ENCODE data around the gene PRKG2.

PRKG2 gene, protein sequence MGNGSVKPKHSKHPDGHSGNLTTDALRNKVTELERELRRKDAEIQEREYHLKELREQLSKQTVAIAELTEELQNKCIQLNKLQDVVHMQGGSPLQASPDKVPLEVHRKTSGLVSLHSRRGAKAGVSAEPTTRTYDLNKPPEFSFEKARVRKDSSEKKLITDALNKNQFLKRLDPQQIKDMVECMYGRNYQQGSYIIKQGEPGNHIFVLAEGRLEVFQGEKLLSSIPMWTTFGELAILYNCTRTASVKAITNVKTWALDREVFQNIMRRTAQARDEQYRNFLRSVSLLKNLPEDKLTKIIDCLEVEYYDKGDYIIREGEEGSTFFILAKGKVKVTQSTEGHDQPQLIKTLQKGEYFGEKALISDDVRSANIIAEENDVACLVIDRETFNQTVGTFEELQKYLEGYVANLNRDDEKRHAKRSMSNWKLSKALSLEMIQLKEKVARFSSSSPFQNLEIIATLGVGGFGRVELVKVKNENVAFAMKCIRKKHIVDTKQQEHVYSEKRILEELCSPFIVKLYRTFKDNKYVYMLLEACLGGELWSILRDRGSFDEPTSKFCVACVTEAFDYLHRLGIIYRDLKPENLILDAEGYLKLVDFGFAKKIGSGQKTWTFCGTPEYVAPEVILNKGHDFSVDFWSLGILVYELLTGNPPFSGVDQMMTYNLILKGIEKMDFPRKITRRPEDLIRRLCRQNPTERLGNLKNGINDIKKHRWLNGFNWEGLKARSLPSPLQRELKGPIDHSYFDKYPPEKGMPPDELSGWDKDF

DNA sequence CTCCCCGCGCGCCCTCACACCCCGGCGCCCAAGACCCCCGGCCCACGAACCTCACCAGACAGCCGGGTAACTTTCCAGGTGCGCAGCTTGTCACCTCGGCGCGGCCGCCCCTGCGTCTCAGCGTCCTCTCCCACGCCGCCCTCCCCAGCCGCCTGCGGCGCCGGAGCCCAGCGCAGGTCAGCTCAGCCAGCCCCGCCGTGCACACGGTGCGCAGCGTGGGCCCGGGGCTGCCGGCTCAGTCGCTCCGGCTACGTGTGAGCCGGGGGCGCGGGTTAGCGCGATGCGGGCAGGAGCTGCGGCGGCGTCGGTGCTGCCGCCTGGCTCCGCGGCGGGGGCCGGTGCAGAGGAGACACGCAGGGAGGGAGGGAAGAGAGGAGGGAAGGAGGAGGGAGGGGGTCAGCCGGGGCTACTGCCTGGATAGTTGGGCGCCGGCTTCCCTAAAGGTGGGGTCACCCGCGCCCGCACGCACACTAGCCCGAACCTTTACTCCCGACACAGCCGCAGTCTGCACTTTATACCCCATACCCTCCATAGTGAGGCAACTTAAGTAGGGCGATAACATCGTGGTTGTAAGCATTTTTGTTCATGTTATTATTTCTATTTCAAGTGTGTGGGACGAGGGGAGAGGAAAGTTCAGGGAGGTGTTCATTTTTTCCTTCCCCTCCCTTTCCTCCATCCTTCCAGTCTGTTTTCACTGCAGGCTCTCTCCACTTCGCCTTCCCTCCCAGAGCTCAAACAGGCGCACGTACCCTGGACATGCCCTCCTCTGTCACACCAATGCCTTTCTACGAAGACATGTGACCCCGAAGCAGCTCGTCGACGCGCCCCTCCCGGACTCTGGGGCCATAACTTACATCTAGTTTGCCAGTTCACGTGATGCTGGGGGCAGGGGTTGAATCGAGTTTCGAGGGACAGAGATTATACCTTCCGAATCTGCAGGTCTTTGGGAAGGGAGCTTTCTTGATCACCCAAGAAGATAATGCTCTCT lies at the start of gene PRKG2:
Gene PRKG2, minus strand, starts transcription at position 342 of the 988 bp plus-strand sequence. CDS start 10,175 bp downstream, outside the sequence.
- no peak for DNase-seq
- TF ChIP-seq POLR2A (IDR thresholded peaks at IDR 0.05; ENCODE audit: low read length) (no peak), GATA1 (IDR thresholded peaks at IDR 0.05; ENCODE audit: low read depth, low read length) (no peak)

DNA sequence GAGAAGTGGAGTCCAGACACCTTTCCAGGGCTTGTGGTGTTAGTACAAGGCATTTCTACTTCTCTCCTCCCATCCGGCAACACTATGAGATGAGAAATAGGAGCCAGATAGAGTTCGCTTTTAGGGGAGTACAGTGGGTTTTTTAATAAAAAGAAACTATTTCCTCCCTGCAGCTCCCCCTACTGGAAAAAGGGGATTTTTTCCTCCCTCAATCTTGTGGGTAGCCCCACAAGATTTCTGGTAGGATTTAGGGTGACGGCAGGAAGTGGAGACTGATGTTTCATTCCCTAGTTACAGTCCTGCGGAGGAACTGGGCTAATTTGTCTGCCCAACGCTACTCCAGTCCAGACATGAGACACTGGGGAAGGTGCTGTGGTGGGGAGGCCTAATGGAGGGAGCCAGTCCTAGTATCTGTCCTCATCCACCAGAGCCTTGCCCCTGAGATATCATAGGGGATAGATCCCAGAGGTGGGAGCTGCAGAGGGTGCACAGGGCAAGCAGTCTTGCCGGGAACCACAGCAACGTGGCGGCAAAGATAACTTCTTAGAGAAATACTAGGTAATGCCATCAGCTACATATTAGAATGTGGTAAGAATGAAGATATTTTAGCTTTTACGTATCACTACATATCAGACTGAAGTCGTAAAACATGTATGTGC lies 45.5 kb upstream of the PRKG2 start:
- no peak for TF ChIP-seq POLR2A (IDR thresholded peaks at IDR 0.05; ENCODE audit: low read length)
- no peak for TF ChIP-seq GATA1 (IDR thresholded peaks at IDR 0.05; ENCODE audit: low read depth, low read length)
- DNase-seq, result peak in 1 of 2 experiments; percentile 9

DNA sequence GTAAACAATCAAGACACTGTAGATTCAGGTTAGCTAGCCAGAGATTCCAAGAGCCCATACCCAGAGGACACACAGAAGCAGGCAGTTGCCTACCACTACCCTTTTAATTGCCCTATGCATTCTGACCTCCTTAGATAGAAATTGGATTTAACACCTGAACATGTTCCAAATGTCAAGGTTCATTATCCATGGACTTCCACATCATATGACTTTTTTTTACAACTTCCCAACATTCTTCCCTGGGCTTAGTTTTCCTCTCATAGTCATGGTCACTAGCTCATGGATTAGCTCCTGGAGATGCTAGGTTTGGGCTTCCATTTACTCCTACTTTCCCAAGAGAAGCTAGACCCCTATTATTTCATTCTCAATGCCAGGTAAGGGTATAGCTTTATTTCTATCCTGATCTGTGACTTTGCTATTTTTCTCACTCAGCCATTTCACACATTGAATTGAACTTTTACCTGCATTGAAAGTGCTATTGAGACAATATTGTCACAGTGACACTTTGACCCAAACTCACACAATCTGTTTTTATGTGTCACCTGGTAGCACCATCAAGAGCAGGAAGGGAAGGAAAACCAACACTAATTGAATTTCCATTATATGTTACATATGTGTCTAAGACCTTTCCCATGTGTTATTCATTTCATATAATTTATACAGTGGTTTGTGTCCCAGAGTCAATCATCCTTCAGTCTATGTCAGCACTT lies 44.0 kb upstream of the PRKG2 start:
- no peak for TF ChIP-seq GATA1 (IDR thresholded peaks at IDR 0.05; ENCODE audit: low read depth, low read length)
- no peak for TF ChIP-seq POLR2A (IDR thresholded peaks at IDR 0.05; ENCODE audit: low read length)
- DNase-seq, result no peak

DNA sequence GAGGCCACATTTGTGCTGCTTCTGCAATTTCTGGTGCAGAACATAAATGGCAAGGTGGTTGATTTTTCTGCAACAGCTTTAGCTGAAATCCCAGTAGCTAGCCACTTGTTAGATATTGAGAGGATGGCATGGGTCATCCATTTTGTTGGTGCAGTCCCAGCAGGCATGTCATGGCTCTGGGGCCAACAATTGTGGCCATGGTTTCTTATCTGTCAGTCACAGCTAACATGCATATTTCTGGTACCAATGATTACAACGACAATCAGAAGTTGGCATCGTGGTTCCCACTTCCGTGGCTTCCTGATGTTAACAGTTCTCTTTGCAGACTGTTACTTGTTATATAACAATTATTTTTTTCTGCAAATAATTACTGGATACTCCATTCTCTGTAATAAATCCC lies 42.8 kb upstream of the PRKG2 start:
- DNase-seq, result peak; percentile 33 to 67

DNA sequence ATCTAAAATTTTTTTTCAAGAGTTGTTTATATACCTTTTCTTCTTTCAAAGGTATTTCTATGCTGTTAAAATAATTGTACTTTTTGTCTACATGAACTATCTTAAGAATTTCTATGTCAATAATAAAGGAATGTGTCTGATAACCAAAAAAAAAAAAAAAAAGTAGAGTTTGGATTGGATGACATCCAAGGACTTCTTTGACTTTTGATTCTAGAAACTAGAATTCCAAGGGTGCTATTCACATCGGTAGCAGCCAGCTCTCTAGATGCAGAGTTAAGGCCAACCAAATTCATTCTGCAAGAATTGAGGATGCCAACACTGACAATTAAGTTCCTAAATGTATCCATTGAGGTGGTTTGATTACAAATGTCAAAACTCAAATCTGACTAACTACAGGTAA lies 42.0 kb upstream of the PRKG2 start:
- no peak for TF ChIP-seq GATA1 (IDR thresholded peaks at IDR 0.05; ENCODE audit: low read depth, low read length)
- no peak for TF ChIP-seq POLR2A (IDR thresholded peaks at IDR 0.05; ENCODE audit: low read length)
- DNase-seq, result no peak

More for the DNA sequence above, 42.8 kb upstream of the PRKG2 start:
- no peak for TF ChIP-seq POLR2A (IDR thresholded peaks at IDR 0.05; ENCODE audit: low read length)
- TF ChIP-seq GATA1 (IDR thresholded peaks at IDR 0.05; ENCODE audit: low read depth, low read length), result no peak

DNA sequence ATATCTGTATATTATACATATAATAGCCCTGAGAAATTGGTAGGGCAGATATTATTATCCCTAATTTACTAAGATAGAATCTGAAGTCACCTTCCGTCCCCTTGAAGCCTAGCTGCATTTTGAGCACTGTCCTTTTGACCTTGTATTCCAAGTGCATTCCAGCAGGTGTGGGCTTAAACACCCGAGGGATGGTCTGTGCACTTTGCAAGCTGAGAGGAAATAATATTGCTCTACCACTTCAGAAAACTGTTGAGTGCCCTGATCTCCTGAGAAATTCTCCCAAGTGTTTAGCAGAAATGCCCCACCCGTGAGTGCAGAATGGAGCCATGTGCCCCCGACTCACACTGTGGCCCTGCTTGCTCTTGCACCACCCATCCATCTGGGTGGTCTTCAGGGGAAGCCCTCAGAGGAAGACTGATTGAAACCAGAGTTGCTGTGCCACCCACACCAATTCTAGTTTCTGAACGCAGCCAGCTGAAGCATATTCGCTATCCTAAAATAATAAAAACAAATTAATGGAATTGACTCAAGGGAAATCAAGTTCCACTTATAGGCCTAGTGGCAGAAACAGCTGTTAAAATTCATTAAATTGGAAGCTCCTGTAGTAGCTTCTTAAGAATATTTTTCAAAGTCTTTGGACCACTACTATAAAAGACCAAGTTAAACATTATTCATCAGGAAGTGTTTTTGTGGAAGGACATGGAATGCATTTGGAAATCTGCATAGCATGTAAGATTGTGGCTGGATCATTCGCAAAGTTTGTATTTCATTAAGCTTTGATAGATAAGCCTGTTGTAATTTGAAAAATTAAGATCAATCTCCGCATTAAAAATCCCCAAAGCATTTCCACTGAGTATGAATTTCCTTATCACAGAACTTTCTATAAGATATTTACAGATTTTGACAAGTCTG lies 41.3 kb upstream of the PRKG2 start:
- TF ChIP-seq POLR2A (IDR thresholded peaks at IDR 0.05; ENCODE audit: low read length) (no peak), GATA1 (IDR thresholded peaks at IDR 0.05; ENCODE audit: low read depth, low read length) (no peak)
- DNase-seq, result no peak

DNA sequence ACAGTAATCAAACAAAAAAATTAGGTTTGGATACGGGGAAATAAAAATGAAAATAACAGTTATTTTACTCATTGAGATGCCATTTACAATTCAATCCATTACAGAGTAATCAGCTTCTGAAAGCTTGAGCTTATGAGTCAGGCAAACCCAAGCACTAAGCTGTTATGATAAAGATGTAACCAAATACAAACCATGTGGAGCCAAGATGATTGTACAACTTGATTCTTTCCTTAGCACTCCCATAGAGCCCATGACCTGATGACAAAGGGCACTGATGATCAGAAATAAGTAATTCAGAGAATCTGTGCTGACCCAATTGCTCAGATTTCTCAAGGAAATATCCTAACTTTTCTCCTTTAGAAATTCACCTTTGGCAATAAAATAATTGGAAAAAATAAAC lies 40.5 kb upstream of the PRKG2 start:
- no peak for DNase-seq
- TF ChIP-seq POLR2A (IDR thresholded peaks at IDR 0.05; ENCODE audit: low read length) (no peak), GATA1 (IDR thresholded peaks at IDR 0.05; ENCODE audit: low read depth, low read length) (no peak)

DNA sequence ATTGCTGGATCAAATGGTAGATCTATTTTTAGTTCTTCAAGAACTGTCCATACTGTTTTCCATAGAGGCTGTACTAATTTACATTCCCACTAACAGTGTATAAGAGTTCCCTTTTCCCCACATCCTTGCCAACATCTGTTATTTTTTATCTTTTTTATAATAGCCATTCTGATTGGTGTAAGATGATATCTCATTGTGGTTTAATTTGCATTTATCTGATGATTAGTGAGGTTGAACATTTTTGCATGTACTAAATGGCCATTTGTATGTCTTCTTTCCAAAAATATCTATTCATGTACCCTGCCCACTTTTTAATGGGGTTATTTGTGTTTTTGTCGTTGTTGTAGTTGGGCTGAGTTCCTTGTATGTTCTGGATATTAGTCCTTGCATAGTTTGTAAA lies 35.4 kb upstream of the PRKG2 start:
- no peak for TF ChIP-seq GATA1 (IDR thresholded peaks at IDR 0.05; ENCODE audit: low read depth, low read length)
- no peak for TF ChIP-seq POLR2A (IDR thresholded peaks at IDR 0.05; ENCODE audit: low read length)
- no peak for DNase-seq

DNA sequence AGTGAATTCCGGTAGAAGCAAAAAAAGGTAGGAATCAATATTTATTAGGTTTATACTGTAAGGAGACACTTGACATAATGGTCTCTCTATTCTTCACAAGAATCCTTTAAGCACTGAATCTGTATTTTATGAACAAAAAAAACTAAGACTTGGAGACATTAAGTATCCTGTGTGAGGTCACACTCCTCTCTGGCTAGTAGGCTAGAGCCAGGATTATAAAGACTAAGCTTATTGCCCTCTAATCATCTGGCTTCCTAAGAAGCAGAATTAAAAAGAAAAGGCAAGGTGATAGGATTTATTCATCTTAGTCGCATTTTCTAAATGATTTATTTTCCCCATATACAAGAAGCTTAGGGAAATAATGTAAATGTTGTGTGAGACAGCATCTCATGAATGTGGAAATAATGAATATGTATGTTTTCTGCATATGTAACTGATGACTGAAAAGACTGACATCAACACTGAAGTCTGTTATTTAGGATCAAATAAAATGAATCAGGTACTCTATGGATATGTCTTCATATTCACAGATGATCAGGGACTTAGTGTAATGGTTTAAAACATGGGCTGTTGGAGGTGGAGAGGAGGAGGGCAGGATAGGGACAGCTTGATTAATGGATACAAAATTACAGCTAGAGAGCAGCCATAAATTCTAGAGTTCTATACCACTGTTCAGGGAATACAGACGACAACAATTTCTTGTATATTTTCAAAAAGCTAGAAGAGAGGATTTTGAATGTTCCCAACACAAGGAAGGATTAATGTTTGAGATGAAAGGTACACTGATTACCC lies 30.4 kb upstream of the PRKG2 start:
- TF ChIP-seq POLR2A (IDR thresholded peaks at IDR 0.05; ENCODE audit: low read length) (no peak), GATA1 (IDR thresholded peaks at IDR 0.05; ENCODE audit: low read depth, low read length) (no peak)
- DNase-seq, result no peak

DNA sequence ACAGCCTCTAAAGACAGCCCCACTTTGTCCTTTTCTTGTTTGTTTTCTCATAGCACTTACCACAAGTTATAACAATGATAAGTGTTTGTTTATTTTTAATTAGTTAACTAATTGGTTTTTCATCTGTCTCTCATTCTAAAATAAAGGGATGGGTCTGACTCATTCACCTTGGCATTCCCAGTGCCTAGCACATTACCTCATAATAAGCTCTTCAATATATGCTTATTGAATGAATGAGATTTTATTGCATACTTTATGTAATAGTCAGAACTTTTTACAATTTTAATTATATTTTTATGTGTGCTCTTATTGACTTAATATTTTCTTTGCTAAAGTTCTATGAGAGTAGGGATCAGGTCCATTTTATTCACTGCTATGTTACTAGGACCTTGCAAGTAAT lies 22.8 kb upstream of the PRKG2 start:
- TF ChIP-seq GATA1 (IDR thresholded peaks at IDR 0.05; ENCODE audit: low read depth, low read length) (no peak), POLR2A (IDR thresholded peaks at IDR 0.05; ENCODE audit: low read length) (no peak)

More for the DNA sequence above, 22.8 kb upstream of the PRKG2 start:
- DNase-seq, result no peak
